Measurements from ENCODE around the gene CCDC154. TPM values are rescaled to one million over a fixed set of nuclear protein-coding genes. Genes with fewer than 3 reads are reported as not detected.

CCDC154 gene
- total RNA-seq, 1 donor from 2014 or later: 1.5 TPM

GRCh38 chr16:1426734-1427471 lies 17.5 kb downstream of the CCDC154 start:
- H3K27me3 ChIP-seq (ENCODE audit: insufficient read depth, low read length): no peaks in the 10 kb centered on the region
- H3K27ac ChIP-seq (ENCODE audit: low read depth, low read length): no peak overlapping the region
- Mint-ChIP-seq H3K4me3 (ENCODE audit: unreplicated experiment) (no peak overlapping the region), H3K27ac (ENCODE audit: unreplicated experiment) (no peak overlapping the region), H3K9me3 (ENCODE audit: unreplicated experiment) (no peaks in the 10 kb centered on the region), H3K27me3 (ENCODE audit: low read depth, unreplicated experiment) (peaks cover 4% of the 10 kb centered on the region), H3K4me1 (ENCODE audit: low read depth, unreplicated experiment) (no peaks in the 10 kb centered on the region), H3K36me3 (ENCODE audit: low read depth, unreplicated experiment) (no peaks in the 10 kb centered on the region)
- H3K9ac ChIP-seq (ENCODE audit: low read length): no peak overlapping the region
- no peak for DNase-seq (ENCODE audit: low read depth)
- H3K4me3 ChIP-seq (ENCODE audit: insufficient read depth, low read depth, low read length): no peak overlapping the region
- H2AFZ ChIP-seq (ENCODE audit: low read depth, low read length): no peak overlapping the region
- H3K36me3 ChIP-seq (ENCODE audit: insufficient read depth, low read length): no peaks in the 10 kb centered on the region
- no peak for FAIRE-seq
- H3K79me2 ChIP-seq (ENCODE audit: insufficient read depth, low read length): no peaks in the 10 kb centered on the region
- no peaks in the 10 kb centered on the region for H3K9me3 ChIP-seq (ENCODE audit: insufficient read depth, low read depth, low read length)
- no peaks in the 10 kb centered on the region for H4K20me1 ChIP-seq (ENCODE audit: insufficient read depth, low read length)
- H3K4me2 ChIP-seq (ENCODE audit: low read length): no peak overlapping the region
- no peak for TF ChIP-seq CTCF (IDR thresholded peaks at IDR 0.05; ENCODE audit: insufficient read depth, low read depth, low read length)
- no peak for TF ChIP-seq EZH2 (IDR thresholded peaks at IDR 0.05; ENCODE audit: insufficient read depth, low read length)
- no peaks in the 10 kb centered on the region for H3K4me1 ChIP-seq (ENCODE audit: insufficient read depth, low read length)

- no peak for DNase-seq (ENCODE audit: low read depth)
- Histone ChIP-seq H3K9me3 (ENCODE audit: insufficient read depth, low read depth, low read length) (no peaks in the 10 kb centered on the region), H3K4me2 (ENCODE audit: low read length) (no peak overlapping the region), H3K27me3 (ENCODE audit: insufficient read depth, low read length) (no peaks in the 10 kb centered on the region), H3K79me2 (ENCODE audit: insufficient read depth, low read length) (no peaks in the 10 kb centered on the region), H2AFZ (ENCODE audit: low read depth, low read length) (no peak overlapping the region), H4K20me1 (ENCODE audit: insufficient read depth, low read length) (no peaks in the 10 kb centered on the region), H3K9ac (ENCODE audit: low read length) (no peak overlapping the region), H3K27ac (ENCODE audit: low read depth, low read length) (no peak overlapping the region), H3K4me1 (ENCODE audit: insufficient read depth, low read length) (no peaks in the 10 kb centered on the region), H3K4me3 (ENCODE audit: insufficient read depth, low read depth, low read length) (no peak overlapping the region), H3K36me3 (ENCODE audit: insufficient read depth, low read length) (no peaks in the 10 kb centered on the region)
- no peak overlapping the region for H3K27ac Mint-ChIP-seq (ENCODE audit: unreplicated experiment)
- no peak overlapping the region for H3K4me3 Mint-ChIP-seq (ENCODE audit: unreplicated experiment)
- no peak for TF ChIP-seq CTCF (IDR thresholded peaks at IDR 0.05; ENCODE audit: insufficient read depth, low read depth, low read length)
- H3K27me3 Mint-ChIP-seq (ENCODE audit: low read depth, unreplicated experiment): peaks cover 4% of the 10 kb centered on the region
- no peaks in the 10 kb centered on the region for H3K36me3 Mint-ChIP-seq (ENCODE audit: low read depth, unreplicated experiment)
- no peaks in the 10 kb centered on the region for H3K4me1 Mint-ChIP-seq (ENCODE audit: low read depth, unreplicated experiment)
- no peaks in the 10 kb centered on the region for H3K9me3 Mint-ChIP-seq (ENCODE audit: unreplicated experiment)
- no peak for FAIRE-seq
Measured at GRCh38 chr16:1425616-1426370, 18.6 kb downstream of the CCDC154 start.

GRCh38 chr16:1424028-1424427 lies 20.3 kb downstream of the CCDC154 start:
- H3K27ac Mint-ChIP-seq (ENCODE audit: unreplicated experiment): no peak overlapping the region
- Histone ChIP-seq H3K4me1 (ENCODE audit: insufficient read depth, low read length) (peaks cover 6% of the 10 kb centered on the region), H2AFZ (ENCODE audit: low read depth, low read length) (no peak overlapping the region), H3K9me3 (ENCODE audit: insufficient read depth, low read depth, low read length) (no peaks in the 10 kb centered on the region), H3K27me3 (ENCODE audit: insufficient read depth, low read length) (no peaks in the 10 kb centered on the region), H3K79me2 (ENCODE audit: insufficient read depth, low read length) (peaks cover 15% of the 10 kb centered on the region), H3K4me3 (ENCODE audit: insufficient read depth, low read depth, low read length) (no peak overlapping the region), H4K20me1 (ENCODE audit: insufficient read depth, low read length) (no peaks in the 10 kb centered on the region), H3K9ac (ENCODE audit: low read length) (no peak overlapping the region), H3K36me3 (ENCODE audit: insufficient read depth, low read length) (no peaks in the 10 kb centered on the region), H3K4me2 (ENCODE audit: low read length) (no peak overlapping the region), H3K27ac (ENCODE audit: low read depth, low read length) (no peak overlapping the region)
- DNase-seq (ENCODE audit: low read depth): no peak
- no peak overlapping the region for H3K4me3 Mint-ChIP-seq (ENCODE audit: unreplicated experiment)
- H3K9me3 Mint-ChIP-seq (ENCODE audit: unreplicated experiment): no peaks in the 10 kb centered on the region
- H3K4me1 Mint-ChIP-seq (ENCODE audit: low read depth, unreplicated experiment): peaks cover 2% of the 10 kb centered on the region
- FAIRE-seq: no peak
- TF ChIP-seq EZH2 (IDR thresholded peaks at IDR 0.05; ENCODE audit: insufficient read depth, low read length) (no peak), CTCF (IDR thresholded peaks at IDR 0.05; ENCODE audit: insufficient read depth, low read depth, low read length) (no peak)
- H3K27me3 Mint-ChIP-seq (ENCODE audit: low read depth, unreplicated experiment): no peaks in the 10 kb centered on the region
- H3K36me3 Mint-ChIP-seq (ENCODE audit: low read depth, unreplicated experiment): no peaks in the 10 kb centered on the region
